Stomach (tissue), 4 donors: ENCODE results near the gene SMOC2.

Experiments used
- EP300 ChIP-seq: sonication (generic); formaldehyde crosslinking; IDR thresholded peaks from one replicate; pipeline ENCODE4 v1.6.1; 2017; ENCODE audit warnings: antibody characterized with exemption
- POLR2A ChIP-seq, 4 donors: fragments of 450-650 bp; IDR thresholded peaks; one replicate each; pipeline ENCODE4 v1.6.1; 2016; ENCODE audit warnings: antibody characterized with exemption in 4 of 4, control low read depth in 2 of 4, mild to moderate bottlenecking in 1 of 4, moderate library complexity in 1 of 4
- POLR2AphosphoS5 ChIP-seq, 3 donors: sonication (generic); formaldehyde crosslinking; IDR thresholded peaks; one replicate each; pipeline ENCODE4 v1.6.1; 2016; ENCODE audit warnings: antibody characterized with exemption in 3 of 3
- TF ChIP-seq, protein P1 (sequence below), 7 experiments: fragments of 450-650 bp in 4 of 7; fragments of 200-600 bp in 3 of 7; sonication (generic) in 3 of 7; IDR thresholded peaks; one replicate each; pipeline ENCODE4 v1.5.1; 2016 to 2019; ENCODE audit warnings: antibody characterized with exemption in 7 of 7, control low read depth in 2 of 7, mild to moderate bottlenecking in 1 of 7

DNA sequence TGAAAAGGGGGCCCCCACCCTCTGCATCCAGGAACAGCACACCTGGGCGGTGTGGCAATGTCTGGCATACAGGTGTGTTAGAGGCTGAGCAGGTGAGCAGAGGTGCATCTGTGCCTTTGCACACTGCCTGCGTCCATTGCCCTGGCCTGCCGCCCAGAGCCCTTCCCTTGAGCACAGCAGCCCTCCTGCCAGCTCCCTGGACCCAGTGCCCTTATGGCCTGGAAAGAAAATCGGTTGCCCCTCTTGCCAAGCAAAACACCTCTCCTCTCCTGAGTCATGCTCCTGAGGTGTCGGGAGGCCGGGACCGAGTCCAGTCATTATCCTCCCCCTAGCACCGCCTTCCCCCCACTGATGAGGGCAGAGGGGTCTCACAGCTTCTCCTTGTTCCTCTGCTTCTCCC, 259.9 kb downstream of the SMOC2 start:
- TF ChIP-seq POLR2AphosphoS5 (IDR thresholded peaks at IDR 0.05) (no peak), POLR2A (IDR thresholded peaks at IDR 0.05) (no peak), EP300 (no peak)
- TF ChIP-seq, protein P1, sequence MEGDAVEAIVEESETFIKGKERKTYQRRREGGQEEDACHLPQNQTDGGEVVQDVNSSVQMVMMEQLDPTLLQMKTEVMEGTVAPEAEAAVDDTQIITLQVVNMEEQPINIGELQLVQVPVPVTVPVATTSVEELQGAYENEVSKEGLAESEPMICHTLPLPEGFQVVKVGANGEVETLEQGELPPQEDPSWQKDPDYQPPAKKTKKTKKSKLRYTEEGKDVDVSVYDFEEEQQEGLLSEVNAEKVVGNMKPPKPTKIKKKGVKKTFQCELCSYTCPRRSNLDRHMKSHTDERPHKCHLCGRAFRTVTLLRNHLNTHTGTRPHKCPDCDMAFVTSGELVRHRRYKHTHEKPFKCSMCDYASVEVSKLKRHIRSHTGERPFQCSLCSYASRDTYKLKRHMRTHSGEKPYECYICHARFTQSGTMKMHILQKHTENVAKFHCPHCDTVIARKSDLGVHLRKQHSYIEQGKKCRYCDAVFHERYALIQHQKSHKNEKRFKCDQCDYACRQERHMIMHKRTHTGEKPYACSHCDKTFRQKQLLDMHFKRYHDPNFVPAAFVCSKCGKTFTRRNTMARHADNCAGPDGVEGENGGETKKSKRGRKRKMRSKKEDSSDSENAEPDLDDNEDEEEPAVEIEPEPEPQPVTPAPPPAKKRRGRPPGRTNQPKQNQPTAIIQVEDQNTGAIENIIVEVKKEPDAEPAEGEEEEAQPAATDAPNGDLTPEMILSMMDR (IDR thresholded peaks at IDR 0.05): no peak
